IMR-90 (cell line): ENCODE data around the gene GEMIN2. TPM values are rescaled to one million over a fixed set of nuclear protein-coding genes. Genes with fewer than 3 reads are reported as not detected.

ENCODE experiments used
- ATAC-seq: fragments of 200-7000 bp; cut with Tn5 transposase; 2 replicates; pipeline ENCODE4 v1.9.1; 2020; ENCODE audit warnings: low read depth, mild to moderate bottlenecking, moderate library complexity
- BruUV-seq: library from RNA; stranded (reverse); fragments of 400-500 nt; replicated peaks from 2 replicates; lab custom pipeline; 2021; lab: Mats Ljungman, UMichigan
- CTCF ChIA-PET: fragments of 300-600 bp; formaldehyde crosslinking; extraction: SDS; loops from one replicate; lab custom pipeline; 2021; ENCODE audit warnings: antibody characterized with exemption; lab: Yijun Ruan, JAX
- POLR2A ChIA-PET: fragments of 300-600 bp; sonication (Branson Sonifier 250); formaldehyde crosslinking; loops from one replicate; lab custom pipeline; 2022; ENCODE audit warnings: antibody characterized with exemption; ENCODE audit not compliant: unreplicated experiment; lab: Charles Lee
- DNase-seq: peaks from one replicate; pipeline ENCODE4 v3.0.0; 2013
- H2AFZ ChIP-seq: replicated peaks from 2 replicates; pipeline ENCODE3; 2013; ENCODE audit warnings: low read length, mild to moderate bottlenecking; ENCODE audit not compliant: poor library complexity
- H2AK5ac ChIP-seq: 2 replicates; pipeline ENCODE4 v1.6.1; 2013; ENCODE audit warnings: low read depth, low read length, inconsistent platforms
- H2AK9ac ChIP-seq: replicated peaks from 2 replicates; pipeline ENCODE3; 2013; ENCODE audit warnings: mild to moderate bottlenecking, low read depth, low read length, moderate library complexity; ENCODE audit not compliant: poor library complexity
- H2BK120ac ChIP-seq: 2 replicates; pipeline ENCODE4 v1.6.1; 2013; ENCODE audit warnings: low read depth, low read length, inconsistent platforms
- H2BK15ac ChIP-seq: 3 replicates; pipeline ENCODE4 v1.6.1; 2013; ENCODE audit warnings: low read depth, low read length, inconsistent platforms
- H2BK20ac ChIP-seq: 2 replicates; pipeline ENCODE4 v1.6.1; 2013; ENCODE audit warnings: low read depth, mild to moderate bottlenecking, inconsistent platforms, low read length, moderate library complexity
- H2BK5ac ChIP-seq: 2 replicates; pipeline ENCODE4 v1.6.1; 2013; ENCODE audit warnings: mild to moderate bottlenecking, low read depth, low read length, inconsistent platforms; ENCODE audit not compliant: poor library complexity, severe bottlenecking
- H3K14ac ChIP-seq: replicated peaks from 2 replicates; pipeline ENCODE4 v1.6.1; 2013; ENCODE audit warnings: low read depth, low read length, inconsistent platforms
- H3K18ac ChIP-seq: 2 replicates; pipeline ENCODE4 v1.6.1; 2013; ENCODE audit warnings: low read depth, low read length, control low read depth
- H3K23ac ChIP-seq: 2 replicates; pipeline ENCODE4 v1.6.1; 2013; ENCODE audit warnings: low read depth, low read length, inconsistent platforms
- H3K27ac ChIP-seq: 2 replicates; pipeline ENCODE4 v1.5.1; 2013; ENCODE audit warnings: mild to moderate bottlenecking, control low read depth, low read length; ENCODE audit not compliant: insufficient read depth
- H3K27me3 ChIP-seq: 2 replicates; pipeline ENCODE4 v1.6.1; 2013; ENCODE audit warnings: low read length; ENCODE audit not compliant: control insufficient read depth, insufficient read depth
- H3K36me3 ChIP-seq: 2 replicates; pipeline ENCODE4 v1.6.1; 2013; ENCODE audit warnings: low read length, mixed read lengths; ENCODE audit not compliant: control insufficient read depth, insufficient read depth
- H3K4ac ChIP-seq: 2 replicates; pipeline ENCODE4 v1.6.1; 2013; ENCODE audit warnings: low read depth, low read length, inconsistent platforms
- H3K4me1 ChIP-seq: 2 replicates; pipeline ENCODE4 v1.6.1; 2013; ENCODE audit warnings: low read length, mixed read lengths; ENCODE audit not compliant: control insufficient read depth, insufficient read depth
- H3K4me2 ChIP-seq: 2 replicates; pipeline ENCODE4 v1.6.1; 2013; ENCODE audit warnings: low read depth, mild to moderate bottlenecking, control low read depth, low read length, moderate library complexity
- H3K4me3 ChIP-seq: 2 replicates; pipeline ENCODE4 v1.5.1; 2013; ENCODE audit warnings: low read depth, mild to moderate bottlenecking, control low read depth, low read length, moderate library complexity; ENCODE audit not compliant: insufficient read depth
- H3K56ac ChIP-seq: 2 replicates; pipeline ENCODE4 v1.6.1; 2013; ENCODE audit warnings: low read length, inconsistent platforms; ENCODE audit not compliant: insufficient read depth; ENCODE audit errors: extremely low read depth
- H3K79me1 ChIP-seq, 2 experiments: 2 replicates each; pipeline ENCODE4 v1.6.1; 2013; ENCODE audit warnings: low read length in 2 of 2, inconsistent platforms in 1 of 2, low read depth in 1 of 2
- H3K9ac ChIP-seq: 2 replicates; pipeline ENCODE4 v1.6.1; 2013; ENCODE audit warnings: low read depth, low read length, control low read depth
- H3K9me1 ChIP-seq: 2 replicates; pipeline ENCODE4 v1.6.1; 2013; ENCODE audit warnings: low read length, inconsistent platforms; ENCODE audit not compliant: insufficient read depth
- H3K9me3 ChIP-seq: 2 replicates; pipeline ENCODE4 v1.6.1; 2013; ENCODE audit warnings: low read length; ENCODE audit not compliant: control insufficient read depth, insufficient read depth
- H4K20me1 ChIP-seq: 2 replicates; pipeline ENCODE4 v1.6.1; 2013; ENCODE audit warnings: low read length, inconsistent platforms; ENCODE audit not compliant: insufficient read depth
- H4K5ac ChIP-seq: 2 replicates; pipeline ENCODE4 v1.6.1; 2013; ENCODE audit warnings: mild to moderate bottlenecking, low read depth, low read length, control low read depth
- H4K8ac ChIP-seq, 2 experiments: 2 replicates each; pipeline ENCODE4 v1.6.1; 2013; ENCODE audit warnings: low read depth in 2 of 2, low read length in 2 of 2, control low read depth in 1 of 2, inconsistent platforms in 1 of 2
- H4K91ac ChIP-seq: 2 replicates; pipeline ENCODE4 v1.6.1; 2013; ENCODE audit warnings: low read depth, low read length, inconsistent platforms; ENCODE audit not compliant: insufficient read depth
- CEBPB ChIP-seq: IDR thresholded peaks from 2 replicates; pipeline ENCODE4 v1.6.1; 2012; ENCODE audit warnings: low read depth, low read length, improper control_type of control experiment
- MAZ ChIP-seq: IDR thresholded peaks from 2 replicates; pipeline ENCODE4 v1.6.1; 2012; ENCODE audit warnings: low read depth, mild to moderate bottlenecking, low read length, improper control_type of control experiment, moderate library complexity, borderline replicate concordance
- POLR2A ChIP-seq: IDR thresholded peaks from 2 replicates; pipeline ENCODE4 v1.6.1; 2012; ENCODE audit warnings: mild to moderate bottlenecking, low read depth, low read length
- RFX5 ChIP-seq: IDR thresholded peaks from 2 replicates; pipeline ENCODE4 v1.8.0; 2012; ENCODE audit warnings: low read depth, mild to moderate bottlenecking, low read length, moderate library complexity
- whole genome bisulfite sequencing, 2 experiments: methylation state at CpG; one replicate each; pipeline versions ENCODE4 v1.1.5 to v1.1.7; 2013; ENCODE audit warnings: missing lambda C conversion rate in 2 of 2; ENCODE audit not compliant: insufficient read length in 1 of 2; ENCODE audit errors: extremely low coverage in 2 of 2; 5-methylcytosine and 5-hydroxymethylcytosine counted together
- dilution Hi-C: fragments of 300-500 bp; cut with HindIII; formaldehyde crosslinking; loops from one replicate; pipeline ENCODE4 v1.14.3; 2018; ENCODE audit warnings: low sequenced_read_pairs; ENCODE audit not compliant: unreplicated experiment
- in situ Hi-C: fragments of 300-500 bp; cut with MboI; formaldehyde crosslinking; loops from 3 replicates; pipeline ENCODE4 v1.14.3; 2019; ENCODE audit warnings: low sequenced_read_pairs, inconsistent platforms, mixed read lengths
- intact Hi-C: fragments of 100-400 bp; cut with micrococcal nuclease; formaldehyde crosslinking; loops from 2 replicates; pipeline ENCODE4 v1.10.0; 2022
- polyA plus RNA-seq, 3 experiments: library from polyadenylated mRNA; depleted of rRNA; stranded (reverse); fragments of >200 nt; gene quantifications; 2 replicates each; pipeline ENCODE4 v1.2.3, GENCODE V29; 2012; ENCODE audit warnings: low replicate concordance in 1 of 3
- total RNA-seq: library from RNA; depleted of rRNA; stranded (reverse); fragments of >200 nt; gene quantifications from 2 replicates; pipeline ENCODE4 v1.2.3, GENCODE V29; 2012

GEMIN2 gene
- total and polyA plus RNA-seq, 2 of the 4 experiments (the other 2 are of a cell fraction): 10.6 to 11.2 TPM

DNA sequence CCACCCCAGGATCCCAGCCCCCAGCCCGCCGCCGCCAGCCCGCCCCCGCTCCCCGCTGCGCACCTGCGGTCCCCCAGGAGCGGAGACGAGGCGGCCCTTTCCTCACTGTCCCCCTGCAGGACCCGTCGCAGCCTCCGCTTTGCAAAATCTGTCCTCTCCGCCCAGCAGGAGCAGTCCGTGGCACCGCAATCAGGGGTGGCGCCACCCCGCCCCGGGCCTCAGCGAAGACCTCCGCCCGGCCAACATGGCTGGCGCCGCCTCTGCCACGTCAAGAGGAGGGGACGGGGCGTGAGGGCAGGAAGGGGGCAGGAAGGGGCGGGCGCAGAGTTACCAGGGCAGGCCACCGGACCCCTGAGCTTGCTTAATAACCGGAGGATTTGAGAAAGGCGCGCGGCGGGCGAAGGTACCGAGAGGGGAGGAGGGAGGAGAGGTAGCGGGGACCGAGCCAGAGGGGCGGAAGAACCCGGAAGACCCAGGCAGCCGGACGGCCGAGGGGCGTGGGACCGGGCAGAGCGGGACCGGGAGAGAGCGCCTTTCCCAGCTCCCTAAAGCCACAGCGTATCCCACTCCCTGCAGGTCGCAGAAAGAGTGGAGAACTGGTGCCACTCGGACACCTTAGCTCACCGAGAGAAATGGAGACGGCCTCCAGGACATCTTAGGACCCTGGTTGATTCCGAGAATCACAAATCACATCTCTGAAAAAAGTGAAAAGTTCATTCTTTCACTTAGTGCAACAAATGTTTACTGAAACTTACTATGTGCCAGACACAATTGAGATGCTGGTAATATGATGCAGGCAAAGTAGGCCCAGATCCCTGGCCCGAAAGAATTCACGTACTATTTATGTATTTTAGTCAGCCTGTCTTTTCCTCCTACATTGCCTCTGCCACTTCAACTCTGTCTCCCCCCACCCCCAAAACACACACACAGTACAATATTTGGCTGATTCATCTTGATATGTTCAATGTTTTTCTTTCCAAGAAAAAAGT, 10.9 kb upstream of the GEMIN2 start, which contains the start of gene SEC23A:
Gene SEC23A, minus strand, starts transcription at position 267 of the 989 bp plus-strand sequence. CDS start 7,117 bp downstream, outside the sequence.
- H2AK9ac ChIP-seq: peak within 1 kb of the TSS; percentile 98
- H2AFZ ChIP-seq: peak within 1 kb of the TSS; percentile 97
- peak within 1 kb of the TSS; percentile 97 for H3K14ac ChIP-seq
- H3K4me2 ChIP-seq: peak within 1 kb of the TSS; percentile 99
- dilution Hi-C loops: no loop called here
- peak within 1 kb of the TSS; percentile 44; the same call in 1 of the 2 replicates for H2BK120ac ChIP-seq
- no peak within 1 kb of the TSS for H2BK20ac ChIP-seq
- peak within 1 kb of the TSS; percentile 96 for H3K23ac ChIP-seq
- H3K4me1 ChIP-seq: no peaks in the 10 kb centered on the region
- peak; percentile 83 for DNase-seq
- peak within 1 kb of the TSS; percentile 85 to 96 for H4K8ac ChIP-seq
- no peaks in the 10 kb centered on the region for H3K9me3 ChIP-seq
- peak within 1 kb of the TSS; percentile 68 for H3K18ac ChIP-seq
- peak within 1 kb of the TSS; percentile 17; the same call in 1 of the 3 replicates for H2BK15ac ChIP-seq
- H3K27ac ChIP-seq: peak within 1 kb of the TSS; percentile 83
- peak within 1 kb of the TSS; percentile 82 for H4K91ac ChIP-seq
- H2AK5ac ChIP-seq: peak within 1 kb of the TSS; percentile 67
- no TSS peak for BruUV-seq
- H4K20me1 ChIP-seq: peaks cover 17% of the 10 kb centered on the region
- H3K9ac ChIP-seq: peak within 1 kb of the TSS; percentile 91
- TF ChIP-seq CEBPB (peak; percentile 82), RFX5 (no peak), POLR2A (peak; percentile 91), MAZ (peak; percentile 86)
- peak; percentile 94 for ATAC-seq
- peak within 1 kb of the TSS; percentile 90 for H2BK5ac ChIP-seq
- H3K9me1 ChIP-seq: no peaks in the 10 kb centered on the region
- in situ Hi-C loops: no loop called here
- ChIA-PET POLR2A (interaction anchor here (0.6 to 2.3 kb wide), 5 partner anchors 8 to 327 kb away, joined by 3 to 13 read pairs (median 4); partner anchors contain the start of genes GEMIN2 and TRAPPC6B), CTCF (no interaction called here)
- no peaks in the 10 kb centered on the region for H3K36me3 ChIP-seq
- intact Hi-C loops: loop anchor here (2.0 to 10.0 kb wide), 2 partner anchors 68 to 162 kb away; partner anchors contain the start of gene TRAPPC6B
- H3K27me3 ChIP-seq: no peaks in the 10 kb centered on the region
- peaks cover 6 to 26% of the 10 kb centered on the region in 2 experiments for H3K79me1 ChIP-seq
- WGBS, 2 experiments: 2% methylated on average over 31 of the region's 58 CpGs; no CpG with 5 or more reads in 1 of the 2 experiments
- H3K4ac ChIP-seq: peak within 1 kb of the TSS; percentile 95
- peak within 1 kb of the TSS; percentile 85 for H4K5ac ChIP-seq
- H3K4me3 ChIP-seq: peak within 1 kb of the TSS; percentile 80
- peak within 1 kb of the TSS; percentile 96 for H3K56ac ChIP-seq
